SU-DHL-6 (cell line): ENCODE measurements around the gene CPNE5.

Experiments used
- EZH2phosphoT487 ChIP-seq: fragments of 200-600 bp; sonication (generic), shearing (Covaris generic); conservative IDR thresholded peaks from 2 replicates; pipeline ENCODE4 v1.6.1; 2018; ENCODE audit warnings: mild to moderate bottlenecking, antibody characterized with exemption, low read length, moderate library complexity, mixed read lengths
- TF ChIP-seq, protein P1 (sequence below): fragments of 200-600 bp; sonication (generic); IDR thresholded peaks from one replicate; pipeline ENCODE4 v1.5.1; 2017; ENCODE audit warnings: antibody characterized with exemption, mild to moderate bottlenecking, low read length, moderate library complexity; ENCODE audit not compliant: insufficient read depth, poor library complexity, severe bottlenecking

DNA sequence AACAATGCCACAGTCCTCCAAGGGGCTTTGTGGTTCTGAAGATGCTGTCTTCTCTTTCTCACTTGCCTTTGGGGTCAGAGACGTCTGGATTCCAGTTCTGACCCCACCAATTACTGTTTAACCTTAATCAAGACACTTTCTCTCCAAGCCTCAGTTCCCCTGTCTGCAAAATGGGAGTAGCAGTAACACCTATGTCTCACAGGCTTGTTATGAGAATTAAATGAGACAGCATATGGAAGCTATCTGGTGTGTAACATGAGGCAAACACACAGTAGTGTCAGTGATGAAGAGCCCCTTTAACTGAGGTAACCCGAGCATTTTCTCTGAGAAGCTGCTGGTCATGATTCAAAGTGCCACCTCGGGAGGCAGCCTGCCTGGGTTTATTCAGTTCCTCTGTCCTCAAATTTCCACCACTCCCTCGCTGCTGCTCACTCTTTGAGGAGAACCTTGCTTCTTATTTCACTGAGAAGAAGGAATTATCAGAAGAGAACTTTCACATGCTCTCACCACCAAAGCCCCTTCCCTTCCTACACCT, 23.7 kb upstream of the CPNE5 start:
- TF ChIP-seq, protein P1, sequence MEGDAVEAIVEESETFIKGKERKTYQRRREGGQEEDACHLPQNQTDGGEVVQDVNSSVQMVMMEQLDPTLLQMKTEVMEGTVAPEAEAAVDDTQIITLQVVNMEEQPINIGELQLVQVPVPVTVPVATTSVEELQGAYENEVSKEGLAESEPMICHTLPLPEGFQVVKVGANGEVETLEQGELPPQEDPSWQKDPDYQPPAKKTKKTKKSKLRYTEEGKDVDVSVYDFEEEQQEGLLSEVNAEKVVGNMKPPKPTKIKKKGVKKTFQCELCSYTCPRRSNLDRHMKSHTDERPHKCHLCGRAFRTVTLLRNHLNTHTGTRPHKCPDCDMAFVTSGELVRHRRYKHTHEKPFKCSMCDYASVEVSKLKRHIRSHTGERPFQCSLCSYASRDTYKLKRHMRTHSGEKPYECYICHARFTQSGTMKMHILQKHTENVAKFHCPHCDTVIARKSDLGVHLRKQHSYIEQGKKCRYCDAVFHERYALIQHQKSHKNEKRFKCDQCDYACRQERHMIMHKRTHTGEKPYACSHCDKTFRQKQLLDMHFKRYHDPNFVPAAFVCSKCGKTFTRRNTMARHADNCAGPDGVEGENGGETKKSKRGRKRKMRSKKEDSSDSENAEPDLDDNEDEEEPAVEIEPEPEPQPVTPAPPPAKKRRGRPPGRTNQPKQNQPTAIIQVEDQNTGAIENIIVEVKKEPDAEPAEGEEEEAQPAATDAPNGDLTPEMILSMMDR, result no peak
- no peak for TF ChIP-seq EZH2phosphoT487
